GOT3 (cell line): ENCODE data around the gene WSCD1.

Source experiments
- DNase-seq: peaks from one replicate; lab custom pipeline; 2025; ENCODE audit warnings: mixed read lengths; lab: John Stamatoyannopoulos, UW

The WSCD1 gene

GRCh38 chr17:6059406-6059805, 10.8 kb upstream of the WSCD1 start:
- DNase-seq = no peak

GRCh38 chr17:6061290-6061689, 8.9 kb upstream of the WSCD1 start:
- DNase-seq = no peak

DNA sequence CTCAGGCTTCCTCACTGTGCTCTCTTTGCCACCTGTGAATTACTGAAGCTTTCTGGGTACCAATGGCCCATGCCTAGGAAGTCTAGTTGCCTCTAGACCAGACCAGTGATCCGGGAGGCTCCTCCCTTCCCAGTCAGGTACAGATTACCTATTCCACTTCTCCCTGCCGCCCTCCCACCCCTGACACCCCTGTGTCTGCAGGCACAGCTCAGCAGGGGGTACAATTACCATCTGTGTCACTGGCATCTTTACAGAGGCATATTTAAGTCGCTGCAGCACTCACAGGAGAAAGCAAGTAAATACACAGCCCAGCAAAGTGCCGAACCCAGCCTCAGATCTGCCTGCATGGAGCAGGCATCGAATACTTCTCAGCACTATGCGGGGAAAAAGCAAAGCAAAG, 5.3 kb upstream of the WSCD1 start:
- no peak for DNase-seq

GRCh38 chr17:6065351-6065750, 4.8 kb upstream of the WSCD1 start:
- no peak for DNase-seq

DNA sequence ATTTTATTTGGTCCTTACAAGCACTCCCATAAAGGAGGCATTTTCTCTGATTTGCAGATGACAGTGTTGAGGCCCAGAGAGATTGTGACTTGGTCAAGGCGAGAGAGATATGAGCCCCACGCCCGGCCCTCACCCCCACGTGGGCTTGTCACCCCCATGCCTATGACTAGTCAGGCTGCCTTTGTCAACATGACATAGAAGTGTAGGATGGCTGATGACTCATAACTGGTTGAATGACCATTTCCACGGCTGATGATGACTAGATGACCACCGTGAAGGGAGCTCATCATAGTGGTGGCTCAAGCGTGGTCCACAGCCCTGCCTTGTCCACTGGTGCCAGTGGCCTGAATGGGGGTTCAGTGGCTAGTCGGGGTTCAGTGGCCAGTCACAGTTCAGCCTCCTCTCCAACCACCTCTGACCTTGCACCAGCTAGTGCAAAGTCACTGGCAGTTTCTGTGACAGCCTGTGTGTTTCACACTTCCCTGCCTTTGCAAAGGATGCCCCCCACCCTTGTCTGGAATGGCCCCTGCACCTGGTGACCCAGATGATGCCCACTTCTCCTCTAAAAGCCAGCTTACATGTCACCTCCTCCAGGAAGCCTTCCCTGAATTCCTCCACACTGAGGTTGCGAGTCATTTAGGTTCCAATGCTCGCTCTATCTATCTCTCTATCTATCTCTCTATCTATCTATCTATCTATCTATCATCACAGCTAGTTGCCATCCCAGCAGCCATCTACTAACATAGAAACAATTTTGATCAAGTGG, 3.8 kb upstream of the WSCD1 start:
- DNase-seq = no peak

DNA sequence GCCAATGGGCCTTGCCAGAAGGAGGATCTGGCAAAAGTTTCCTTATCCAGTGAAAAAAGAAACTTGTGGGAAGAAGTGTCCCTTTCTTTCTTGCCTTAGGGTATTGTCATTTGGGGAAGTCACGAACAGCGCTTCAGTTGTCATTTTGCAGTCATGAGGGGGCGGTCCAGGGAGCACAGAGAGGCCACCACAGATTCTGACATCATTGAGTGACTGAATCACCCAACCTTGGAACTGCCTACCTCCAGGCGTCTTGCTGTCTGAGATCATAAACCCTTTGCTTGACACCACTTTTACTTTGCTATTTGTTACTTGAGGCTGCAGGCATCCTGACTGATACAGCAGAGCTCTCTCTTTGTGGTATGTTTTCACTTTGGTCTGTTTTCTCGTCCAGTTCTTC, 3.1 kb upstream of the WSCD1 start:
- no peak for DNase-seq

DNA sequence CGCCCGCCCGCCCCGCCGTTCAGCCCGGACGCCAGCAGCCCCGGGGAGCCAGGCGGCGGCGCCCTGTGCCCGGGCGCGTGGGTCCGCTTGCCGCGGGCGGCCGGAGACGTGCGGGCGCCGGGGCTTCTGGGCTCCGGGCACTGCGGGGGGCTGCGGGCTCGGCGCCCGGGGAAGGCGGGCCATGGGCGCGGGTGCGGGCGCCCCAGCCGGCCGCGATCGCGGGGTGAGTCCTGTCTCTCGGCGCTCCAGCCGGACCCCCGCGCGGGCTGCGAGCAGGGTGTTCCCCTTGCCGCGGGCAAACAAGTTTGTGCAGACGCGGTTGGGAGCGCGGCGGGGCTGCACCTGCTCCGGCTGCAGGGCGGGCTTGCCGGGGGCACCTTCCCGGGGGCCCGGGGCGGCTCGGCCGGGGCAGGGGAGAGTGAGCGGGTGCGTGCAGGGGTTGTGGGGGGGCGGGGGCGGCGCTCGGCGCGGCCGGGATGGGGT, 292 bp downstream of the WSCD1 start:
- DNase-seq = no peak

GRCh38 chr17:6070913-6071511, 833 bp downstream of the WSCD1 start:
- no peak for DNase-seq

GRCh38 chr17:6071528-6072065, 1.4 kb downstream of the WSCD1 start:
- DNase-seq = no peak

GRCh38 chr17:6072157-6072556, 2.0 kb downstream of the WSCD1 start:
- no peak for DNase-seq

- no peak for DNase-seq
These were observed 2.4 kb downstream of the WSCD1 start for GRCh38 chr17:6072611-6073010.

GRCh38 chr17:6073620-6074019, 3.4 kb downstream of the WSCD1 start:
- DNase-seq = no peak

DNA sequence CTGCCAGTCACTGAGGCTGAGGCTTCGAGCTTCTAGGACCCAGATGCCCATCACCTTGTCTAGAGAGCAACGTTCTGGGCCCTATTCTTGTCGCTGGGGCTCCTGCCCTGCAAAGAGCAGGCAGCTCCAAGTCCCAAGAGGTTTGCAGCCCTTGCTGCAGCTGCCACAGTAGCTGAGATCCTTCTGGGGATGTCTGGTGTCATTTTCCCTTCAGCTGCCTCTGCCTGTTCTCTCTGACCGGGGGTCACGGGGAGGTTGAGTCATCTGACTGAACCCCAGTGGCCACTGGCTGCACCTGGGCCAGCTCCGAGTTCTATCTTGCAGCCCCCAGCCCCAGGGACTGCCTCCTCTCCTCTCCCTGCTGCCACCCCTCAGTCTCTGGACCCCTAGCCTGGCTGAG, 4.9 kb downstream of the WSCD1 start:
- DNase-seq = no peak

DNA sequence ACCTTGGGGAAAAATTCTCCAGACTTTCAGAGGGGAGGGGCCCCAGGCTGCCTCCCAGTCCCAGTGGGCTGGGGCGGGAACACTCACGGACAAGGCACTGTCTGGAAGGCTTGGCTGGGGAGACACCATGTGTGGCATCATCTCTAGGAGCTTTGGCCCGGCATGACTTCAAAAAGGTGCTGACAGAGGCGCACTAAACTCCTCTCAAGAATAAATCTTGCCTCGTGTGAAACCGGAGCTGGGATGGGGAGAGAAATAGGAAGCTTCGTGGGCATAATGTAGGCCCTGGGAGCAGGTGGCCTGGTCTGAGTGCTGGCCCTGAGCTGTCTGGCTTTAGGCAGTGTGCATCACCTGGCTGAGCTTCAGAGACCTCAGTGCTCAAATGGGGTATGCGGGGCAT, 5.7 kb downstream of the WSCD1 start:
- DNase-seq = no peak

DNA sequence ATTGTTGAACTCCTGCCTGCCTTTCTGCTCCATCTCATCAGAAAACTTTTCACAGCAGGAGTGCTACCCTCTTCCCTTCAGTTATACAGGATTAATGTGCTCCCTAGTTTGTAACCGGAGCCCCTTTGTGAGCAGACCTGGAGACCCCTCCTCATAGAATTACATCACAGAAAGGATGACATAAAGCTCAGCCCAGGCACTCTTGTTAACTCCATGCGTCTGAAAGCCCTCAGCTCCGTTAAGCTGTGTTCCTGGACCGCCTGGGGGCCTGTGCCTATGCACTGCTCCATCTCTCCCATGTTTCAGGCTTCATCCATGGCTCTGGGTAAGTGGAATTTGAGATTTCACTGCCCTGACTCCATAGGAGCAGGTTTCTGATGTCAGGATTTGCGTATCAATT, 7.6 kb downstream of the WSCD1 start:
- no peak for DNase-seq

DNA sequence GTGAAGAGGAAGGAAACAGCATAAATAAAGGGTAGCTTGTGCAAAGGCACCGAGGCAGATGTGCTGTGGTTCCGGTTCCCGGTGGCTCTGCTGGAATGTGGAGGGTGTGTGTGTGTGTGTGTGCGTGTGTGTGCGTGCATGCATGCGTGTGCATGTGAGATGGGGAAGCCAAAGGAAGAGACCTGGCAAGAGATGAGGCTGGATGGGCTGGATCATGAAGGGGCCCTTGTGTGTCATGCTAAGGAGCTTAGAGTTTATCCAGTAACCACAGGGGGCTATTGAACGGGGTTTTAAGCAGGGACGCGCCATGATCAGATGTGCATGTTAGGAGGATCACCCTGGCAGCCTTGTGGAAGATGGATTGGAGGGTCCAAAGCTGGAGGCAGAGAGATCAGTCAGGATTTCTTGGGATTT, 8.3 kb downstream of the WSCD1 start:
- DNase-seq = no peak

GRCh38 chr17:6079155-6079888, 9.1 kb downstream of the WSCD1 start:
- no peak for DNase-seq

GRCh38 chr17:6079960-6080359, 9.8 kb downstream of the WSCD1 start:
- DNase-seq = no peak

- DNase-seq = no peak
These were observed 10.7 kb downstream of the WSCD1 start for GRCh38 chr17:6080711-6081430.

GRCh38 chr17:6082335-6082734, 12.2 kb downstream of the WSCD1 start:
- no peak for DNase-seq

- DNase-seq = no peak
These were observed 14.4 kb downstream of the WSCD1 start for GRCh38 chr17:6084311-6085161.
